ENCODE data around the gene MIB1.
"Not testable (repeated sequence)": the region's sequence is repeated elsewhere in the genome, so short reads cannot be mapped to it uniquely, and the experiment has no call there.

DNA sequence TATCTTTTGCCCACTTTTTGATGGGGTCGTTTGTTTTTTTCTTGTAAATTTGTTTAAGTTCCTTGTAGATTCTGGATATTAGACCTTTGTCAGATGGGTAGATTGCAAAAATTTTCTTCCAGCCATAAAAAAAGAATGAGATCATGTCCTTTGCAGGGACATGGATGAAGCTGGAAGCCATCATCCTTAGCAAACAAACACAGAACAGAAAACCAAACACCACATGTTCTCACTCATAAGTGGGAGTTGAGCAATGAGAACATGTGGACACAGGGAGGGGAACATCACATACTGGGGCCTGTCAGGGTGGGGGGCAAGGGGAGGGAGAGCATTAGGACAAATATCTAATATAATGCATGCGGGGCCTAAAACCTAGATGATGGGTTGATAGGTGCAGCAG, 55.5 kb downstream of the MIB1 start:
- TF ChIP-seq, protein P1, sequence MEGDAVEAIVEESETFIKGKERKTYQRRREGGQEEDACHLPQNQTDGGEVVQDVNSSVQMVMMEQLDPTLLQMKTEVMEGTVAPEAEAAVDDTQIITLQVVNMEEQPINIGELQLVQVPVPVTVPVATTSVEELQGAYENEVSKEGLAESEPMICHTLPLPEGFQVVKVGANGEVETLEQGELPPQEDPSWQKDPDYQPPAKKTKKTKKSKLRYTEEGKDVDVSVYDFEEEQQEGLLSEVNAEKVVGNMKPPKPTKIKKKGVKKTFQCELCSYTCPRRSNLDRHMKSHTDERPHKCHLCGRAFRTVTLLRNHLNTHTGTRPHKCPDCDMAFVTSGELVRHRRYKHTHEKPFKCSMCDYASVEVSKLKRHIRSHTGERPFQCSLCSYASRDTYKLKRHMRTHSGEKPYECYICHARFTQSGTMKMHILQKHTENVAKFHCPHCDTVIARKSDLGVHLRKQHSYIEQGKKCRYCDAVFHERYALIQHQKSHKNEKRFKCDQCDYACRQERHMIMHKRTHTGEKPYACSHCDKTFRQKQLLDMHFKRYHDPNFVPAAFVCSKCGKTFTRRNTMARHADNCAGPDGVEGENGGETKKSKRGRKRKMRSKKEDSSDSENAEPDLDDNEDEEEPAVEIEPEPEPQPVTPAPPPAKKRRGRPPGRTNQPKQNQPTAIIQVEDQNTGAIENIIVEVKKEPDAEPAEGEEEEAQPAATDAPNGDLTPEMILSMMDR (tag by site-specific recombination; IDR thresholded peaks at IDR 0.05): not testable (repeated sequence)
- TF ChIP-seq ZNF768 (tag by site-specific recombination; IDR thresholded peaks at IDR 0.05); ZNF792 (tag by site-specific recombination; IDR thresholded peaks at IDR 0.05); RBAK (tag by site-specific recombination; IDR thresholded peaks at IDR 0.05); SETDB1 (IDR thresholded peaks at IDR 0.05; ENCODE audit: insufficient read length, low read length); ZNF785 (tag by site-specific recombination; IDR thresholded peaks at IDR 0.05); TCF7L2 (IDR thresholded peaks at IDR 0.05; ENCODE audit: borderline replicate concordance, low read depth, low read length): not testable (repeated sequence)
- TF ChIP-seq, protein P2, sequence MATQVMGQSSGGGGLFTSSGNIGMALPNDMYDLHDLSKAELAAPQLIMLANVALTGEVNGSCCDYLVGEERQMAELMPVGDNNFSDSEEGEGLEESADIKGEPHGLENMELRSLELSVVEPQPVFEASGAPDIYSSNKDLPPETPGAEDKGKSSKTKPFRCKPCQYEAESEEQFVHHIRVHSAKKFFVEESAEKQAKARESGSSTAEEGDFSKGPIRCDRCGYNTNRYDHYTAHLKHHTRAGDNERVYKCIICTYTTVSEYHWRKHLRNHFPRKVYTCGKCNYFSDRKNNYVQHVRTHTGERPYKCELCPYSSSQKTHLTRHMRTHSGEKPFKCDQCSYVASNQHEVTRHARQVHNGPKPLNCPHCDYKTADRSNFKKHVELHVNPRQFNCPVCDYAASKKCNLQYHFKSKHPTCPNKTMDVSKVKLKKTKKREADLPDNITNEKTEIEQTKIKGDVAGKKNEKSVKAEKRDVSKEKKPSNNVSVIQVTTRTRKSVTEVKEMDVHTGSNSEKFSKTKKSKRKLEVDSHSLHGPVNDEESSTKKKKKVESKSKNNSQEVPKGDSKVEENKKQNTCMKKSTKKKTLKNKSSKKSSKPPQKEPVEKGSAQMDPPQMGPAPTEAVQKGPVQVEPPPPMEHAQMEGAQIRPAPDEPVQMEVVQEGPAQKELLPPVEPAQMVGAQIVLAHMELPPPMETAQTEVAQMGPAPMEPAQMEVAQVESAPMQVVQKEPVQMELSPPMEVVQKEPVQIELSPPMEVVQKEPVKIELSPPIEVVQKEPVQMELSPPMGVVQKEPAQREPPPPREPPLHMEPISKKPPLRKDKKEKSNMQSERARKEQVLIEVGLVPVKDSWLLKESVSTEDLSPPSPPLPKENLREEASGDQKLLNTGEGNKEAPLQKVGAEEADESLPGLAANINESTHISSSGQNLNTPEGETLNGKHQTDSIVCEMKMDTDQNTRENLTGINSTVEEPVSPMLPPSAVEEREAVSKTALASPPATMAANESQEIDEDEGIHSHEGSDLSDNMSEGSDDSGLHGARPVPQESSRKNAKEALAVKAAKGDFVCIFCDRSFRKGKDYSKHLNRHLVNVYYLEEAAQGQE (tag by site-specific recombination; IDR thresholded peaks at IDR 0.05): not testable (repeated sequence)
- TF ChIP-seq, protein P3, sequence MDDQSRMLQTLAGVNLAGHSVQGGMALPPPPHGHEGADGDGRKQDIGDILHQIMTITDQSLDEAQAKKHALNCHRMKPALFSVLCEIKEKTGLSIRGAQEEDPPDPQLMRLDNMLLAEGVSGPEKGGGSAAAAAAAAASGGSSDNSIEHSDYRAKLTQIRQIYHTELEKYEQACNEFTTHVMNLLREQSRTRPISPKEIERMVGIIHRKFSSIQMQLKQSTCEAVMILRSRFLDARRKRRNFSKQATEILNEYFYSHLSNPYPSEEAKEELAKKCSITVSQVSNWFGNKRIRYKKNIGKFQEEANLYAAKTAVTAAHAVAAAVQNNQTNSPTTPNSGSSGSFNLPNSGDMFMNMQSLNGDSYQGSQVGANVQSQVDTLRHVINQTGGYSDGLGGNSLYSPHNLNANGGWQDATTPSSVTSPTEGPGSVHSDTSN (CRISPR knock-in tag; IDR thresholded peaks at IDR 0.05): not testable (repeated sequence)
- TF ChIP-seq, protein P4, sequence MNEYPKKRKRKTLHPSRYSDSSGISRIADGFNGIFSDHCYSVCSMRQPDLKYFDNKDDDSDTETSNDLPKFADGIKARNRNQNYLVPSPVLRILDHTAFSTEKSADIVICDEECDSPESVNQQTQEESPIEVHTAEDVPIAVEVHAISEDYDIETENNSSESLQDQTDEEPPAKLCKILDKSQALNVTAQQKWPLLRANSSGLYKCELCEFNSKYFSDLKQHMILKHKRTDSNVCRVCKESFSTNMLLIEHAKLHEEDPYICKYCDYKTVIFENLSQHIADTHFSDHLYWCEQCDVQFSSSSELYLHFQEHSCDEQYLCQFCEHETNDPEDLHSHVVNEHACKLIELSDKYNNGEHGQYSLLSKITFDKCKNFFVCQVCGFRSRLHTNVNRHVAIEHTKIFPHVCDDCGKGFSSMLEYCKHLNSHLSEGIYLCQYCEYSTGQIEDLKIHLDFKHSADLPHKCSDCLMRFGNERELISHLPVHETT (tag by site-specific recombination; IDR thresholded peaks at IDR 0.05): not testable (repeated sequence)
- TF ChIP-seq, protein P5, sequence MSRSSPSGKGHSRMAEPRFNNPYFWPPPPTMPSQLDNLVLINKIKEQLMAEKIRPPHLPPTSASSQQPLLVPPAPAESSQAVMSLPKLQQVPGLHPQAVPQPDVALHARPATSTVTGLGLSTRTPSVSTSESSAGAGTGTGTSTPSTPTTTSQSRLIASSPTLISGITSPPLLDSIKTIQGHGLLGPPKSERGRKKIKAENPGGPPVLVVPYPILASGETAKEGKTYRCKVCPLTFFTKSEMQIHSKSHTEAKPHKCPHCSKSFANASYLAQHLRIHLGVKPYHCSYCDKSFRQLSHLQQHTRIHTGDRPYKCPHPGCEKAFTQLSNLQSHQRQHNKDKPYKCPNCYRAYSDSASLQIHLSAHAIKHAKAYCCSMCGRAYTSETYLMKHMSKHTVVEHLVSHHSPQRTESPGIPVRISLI (tag by site-specific recombination; IDR thresholded peaks at IDR 0.05): not testable (repeated sequence)

Data from HEK293 (cell line).